GM12864 (cell line): ENCODE measurements around the gene TWF2.
"Not testable (repeated sequence)": the region's sequence is repeated elsewhere in the genome, so short reads cannot be mapped to it uniquely, and the experiment has no call there.

Experiments
- DNase-seq: peaks from one replicate; pipeline ENCODE4 v3.0.0-alpha.2; 2011; ENCODE audit warnings: low read depth
- H3K4me3 ChIP-seq: 2 replicates; pipeline ENCODE4 v1.5.1; 2011; ENCODE audit warnings: mild to moderate bottlenecking, low read depth, low read length, control low read depth
- TF ChIP-seq, protein P1 (sequence below): IDR thresholded peaks from 2 replicates; pipeline ENCODE4 v1.5.1; 2011; ENCODE audit warnings: low read depth, mild to moderate bottlenecking, moderate library complexity, low read length, control low read depth, inconsistent platforms; ENCODE audit errors: missing control alignments

The TWF2 gene

DNA sequence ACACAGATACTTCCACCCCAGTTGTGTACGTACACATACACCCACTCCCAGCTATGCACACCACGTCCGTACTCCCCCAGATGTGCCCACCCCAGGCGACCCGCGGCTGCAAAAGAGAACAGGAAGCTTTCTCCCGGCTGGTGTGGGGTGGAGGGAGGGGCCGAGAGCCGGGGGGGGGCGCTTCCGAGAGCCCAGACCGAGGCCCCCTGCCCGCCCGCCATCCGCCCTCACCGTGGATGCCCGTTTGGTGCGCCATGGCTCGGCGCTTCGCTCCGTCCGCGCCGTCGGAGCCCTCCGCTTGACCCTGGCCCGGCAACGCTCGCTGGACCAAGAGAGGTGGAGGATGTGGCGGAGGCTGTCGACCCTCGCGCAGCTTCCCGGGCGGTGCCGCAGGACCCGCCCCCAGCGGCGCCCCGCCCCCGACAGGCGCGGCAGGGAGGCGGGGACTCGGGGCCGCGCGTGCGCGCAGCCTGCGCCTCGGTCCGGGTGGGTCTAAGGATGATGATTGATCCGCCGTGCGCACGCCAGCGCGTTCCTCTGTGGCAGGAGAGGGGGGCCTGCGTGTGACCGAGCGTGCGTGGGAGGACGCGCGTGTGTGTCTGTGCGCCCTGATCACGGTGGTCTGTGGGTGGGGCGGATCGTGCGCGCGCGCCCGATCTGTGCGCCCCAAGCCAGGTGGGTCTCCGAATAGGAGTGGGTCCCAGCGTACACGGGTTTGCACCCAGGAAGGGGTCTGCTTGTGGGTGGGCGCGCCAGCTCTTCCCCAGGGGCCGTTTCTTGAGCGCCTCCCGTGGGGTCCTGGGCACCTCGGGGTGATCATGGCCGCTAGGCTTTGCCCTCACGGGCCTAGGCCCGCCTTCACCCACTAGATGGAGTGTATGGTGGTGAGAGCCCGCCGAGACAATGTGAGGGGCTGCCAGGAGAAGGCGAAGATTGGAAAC is at the start of gene TWF2:
Gene TWF2, minus strand, starts transcription at position 398 of the 941 bp plus-strand sequence. Its CDS starts 142 bp downstream, at position 256.
- DNase-seq, result no peak
- TF ChIP-seq, protein P1, sequence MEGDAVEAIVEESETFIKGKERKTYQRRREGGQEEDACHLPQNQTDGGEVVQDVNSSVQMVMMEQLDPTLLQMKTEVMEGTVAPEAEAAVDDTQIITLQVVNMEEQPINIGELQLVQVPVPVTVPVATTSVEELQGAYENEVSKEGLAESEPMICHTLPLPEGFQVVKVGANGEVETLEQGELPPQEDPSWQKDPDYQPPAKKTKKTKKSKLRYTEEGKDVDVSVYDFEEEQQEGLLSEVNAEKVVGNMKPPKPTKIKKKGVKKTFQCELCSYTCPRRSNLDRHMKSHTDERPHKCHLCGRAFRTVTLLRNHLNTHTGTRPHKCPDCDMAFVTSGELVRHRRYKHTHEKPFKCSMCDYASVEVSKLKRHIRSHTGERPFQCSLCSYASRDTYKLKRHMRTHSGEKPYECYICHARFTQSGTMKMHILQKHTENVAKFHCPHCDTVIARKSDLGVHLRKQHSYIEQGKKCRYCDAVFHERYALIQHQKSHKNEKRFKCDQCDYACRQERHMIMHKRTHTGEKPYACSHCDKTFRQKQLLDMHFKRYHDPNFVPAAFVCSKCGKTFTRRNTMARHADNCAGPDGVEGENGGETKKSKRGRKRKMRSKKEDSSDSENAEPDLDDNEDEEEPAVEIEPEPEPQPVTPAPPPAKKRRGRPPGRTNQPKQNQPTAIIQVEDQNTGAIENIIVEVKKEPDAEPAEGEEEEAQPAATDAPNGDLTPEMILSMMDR, result peak; percentile 42
- H3K4me3 ChIP-seq, result peak within 1 kb of the TSS; percentile 70

DNA sequence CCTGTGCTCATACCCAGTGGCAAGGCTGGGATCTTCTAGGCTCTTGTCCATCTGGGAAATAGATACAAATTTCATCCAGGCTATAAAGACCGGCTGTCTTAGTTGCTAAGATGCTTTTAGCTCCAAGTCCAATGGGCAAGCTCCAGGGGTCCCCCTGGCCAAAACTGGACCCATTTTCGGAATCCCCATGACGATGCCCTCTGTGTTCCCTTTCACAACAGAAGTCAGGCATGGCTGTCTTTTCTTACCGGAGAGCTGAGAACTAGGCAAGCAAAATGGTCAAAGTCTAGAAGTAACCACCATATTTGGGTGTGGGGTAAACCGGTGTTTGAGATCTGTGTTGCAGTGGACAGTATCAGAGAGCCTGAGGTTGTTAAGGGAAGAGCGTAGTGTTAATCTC is 49.7 kb upstream of the TWF2 start:
- no peak for DNase-seq
- TF ChIP-seq, protein P1, result no peak
- peak overlapping the region; percentile 92 for H3K4me3 ChIP-seq

DNA sequence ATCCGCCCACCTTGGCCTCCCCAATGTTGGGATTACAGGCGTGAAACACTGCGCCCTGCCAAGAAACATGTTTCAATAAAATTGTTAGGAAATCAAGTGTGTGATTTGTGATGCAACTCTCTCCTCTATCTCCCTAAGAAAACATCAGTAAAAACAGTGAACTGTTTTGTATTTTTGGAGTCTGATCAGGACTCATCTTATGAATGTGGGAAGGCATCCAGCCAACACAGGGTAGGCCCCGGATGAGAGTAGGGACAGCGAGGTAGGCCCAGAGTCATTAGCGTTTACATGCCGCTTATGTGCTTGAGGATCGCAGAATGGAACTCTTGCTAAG is 47.8 kb upstream of the TWF2 start:
- no peak for DNase-seq
- TF ChIP-seq, protein P1, result no peak
- H3K4me3 ChIP-seq, result peak overlapping the region; percentile 92

GRCh38 chr3:52284051-52284450 is 45.1 kb upstream of the TWF2 start:
- DNase-seq, H3K4me3 ChIP-seq: not testable (repeated sequence)

- H3K4me3 ChIP-seq, result no peak overlapping the region
- no peak for DNase-seq
- TF ChIP-seq, protein P1, result no peak
Measured at GRCh38 chr3:52283306-52283705, 44.3 kb upstream of the TWF2 start.

GRCh38 chr3:52281981-52282801 is 43.2 kb upstream of the TWF2 start:
- TF ChIP-seq, protein P1, result no peak
- DNase-seq, result no peak
- H3K4me3 ChIP-seq, result no peak overlapping the region

GRCh38 chr3:52280050-52280461 is 41.1 kb upstream of the TWF2 start:
- DNase-seq, result no peak
- TF ChIP-seq, protein P1, result no peak
- H3K4me3 ChIP-seq, result no peak overlapping the region
